Stromal cell of bone marrow (primary cell): Measurements from ENCODE around the gene SYNM.
A peak's percentile ranks its signal among the peaks of the same experiment; 100 is the strongest.
"Not testable (repeated sequence)": the region's sequence is repeated elsewhere in the genome, so short reads cannot be mapped to it uniquely, and the experiment has no call there.

Experiments used
- DNase-seq: peaks from one replicate; pipeline ENCODE4 v3.0.0-alpha.2; 2012; ENCODE audit warnings: low read depth

Gene SYNM

DNA sequence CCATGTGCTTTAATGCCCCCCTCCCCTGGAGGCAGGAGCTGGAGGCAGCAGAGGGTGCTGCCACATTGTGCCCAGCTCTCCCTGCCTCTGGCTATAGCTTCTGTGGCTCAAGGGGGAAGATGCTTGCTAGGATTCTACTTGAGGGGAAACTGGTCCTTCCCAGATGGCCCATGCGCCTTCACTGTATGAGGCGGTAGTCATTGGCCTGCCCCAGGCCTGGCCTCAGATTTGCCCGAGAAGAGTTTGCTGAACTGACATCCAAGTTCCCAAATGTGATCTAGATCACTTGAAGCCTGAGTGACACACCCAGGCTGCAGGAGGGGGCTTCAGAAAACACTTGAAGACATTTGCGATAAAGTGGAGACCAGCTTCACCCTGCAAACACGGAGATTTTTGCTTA is 4.1 kb downstream of the SYNM start:
- DNase-seq: no peak

DNA sequence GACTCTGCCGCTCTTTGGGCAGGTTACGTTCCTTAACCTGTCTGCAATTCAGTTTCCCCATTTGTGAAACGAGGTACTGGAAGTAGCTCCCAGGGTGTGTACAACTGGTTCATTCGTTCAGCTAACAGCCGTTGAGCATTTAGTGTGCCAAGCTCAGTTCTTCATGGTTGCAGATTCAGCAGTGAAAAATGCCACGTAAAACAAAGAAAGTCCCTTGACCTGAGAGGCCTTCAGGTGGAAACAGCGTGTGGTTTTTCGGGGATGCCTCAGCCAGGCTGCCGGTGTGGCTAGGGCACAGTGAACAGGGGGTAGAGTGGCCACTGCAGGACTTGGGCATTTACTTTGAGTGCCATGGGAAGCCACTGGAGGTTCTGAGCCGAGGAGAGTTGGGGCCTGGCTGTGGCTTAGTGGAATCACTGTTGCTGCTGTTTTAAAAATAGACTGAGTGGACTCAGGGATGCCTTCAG is 4.7 kb downstream of the SYNM start:
- DNase-seq: no peak

- no peak for DNase-seq
These were observed 5.2 kb downstream of the SYNM start for GRCh38 chr15:99110093-99110492.

DNA sequence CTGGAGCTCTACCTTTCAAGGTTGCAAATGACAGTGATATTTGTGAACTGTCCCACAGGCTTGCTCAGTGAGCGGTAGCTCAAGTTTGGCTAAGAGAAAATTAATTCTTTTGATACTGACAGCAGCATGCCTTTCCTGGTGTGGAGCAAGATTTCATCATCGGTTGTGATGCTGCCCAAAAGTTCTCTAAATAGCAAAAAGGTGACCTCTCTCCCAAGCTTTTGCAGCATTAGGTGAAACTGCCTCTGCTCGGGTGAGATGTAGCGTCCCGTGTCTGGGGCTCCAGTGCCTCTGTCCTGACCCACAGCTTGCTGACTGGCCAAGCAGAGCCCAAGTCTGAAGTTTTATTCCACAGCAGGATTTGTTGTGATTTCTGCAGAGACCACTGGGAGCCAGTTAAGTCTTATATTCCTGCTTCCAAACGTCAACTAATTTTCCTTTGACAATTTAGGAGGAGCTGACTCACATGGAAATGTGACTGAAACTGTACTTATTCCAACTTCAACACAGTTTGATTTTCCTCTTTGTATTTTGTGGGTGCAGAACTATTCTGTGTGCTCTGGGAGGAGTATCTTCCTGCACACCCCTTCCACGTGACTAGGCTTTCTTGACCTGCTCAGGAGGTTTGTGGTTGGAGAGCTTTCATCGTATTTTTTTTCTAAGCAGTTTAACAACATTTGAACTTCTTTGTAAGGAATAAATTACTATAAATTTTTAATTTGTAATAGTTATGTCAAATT is 5.9 kb downstream of the SYNM start:
- DNase-seq: peak; percentile 64

GRCh38 chr15:99111641-99112040 is 6.8 kb downstream of the SYNM start:
- DNase-seq: not testable (repeated sequence)

GRCh38 chr15:99113547-99114271 is 8.8 kb downstream of the SYNM start:
- no peak for DNase-seq

DNA sequence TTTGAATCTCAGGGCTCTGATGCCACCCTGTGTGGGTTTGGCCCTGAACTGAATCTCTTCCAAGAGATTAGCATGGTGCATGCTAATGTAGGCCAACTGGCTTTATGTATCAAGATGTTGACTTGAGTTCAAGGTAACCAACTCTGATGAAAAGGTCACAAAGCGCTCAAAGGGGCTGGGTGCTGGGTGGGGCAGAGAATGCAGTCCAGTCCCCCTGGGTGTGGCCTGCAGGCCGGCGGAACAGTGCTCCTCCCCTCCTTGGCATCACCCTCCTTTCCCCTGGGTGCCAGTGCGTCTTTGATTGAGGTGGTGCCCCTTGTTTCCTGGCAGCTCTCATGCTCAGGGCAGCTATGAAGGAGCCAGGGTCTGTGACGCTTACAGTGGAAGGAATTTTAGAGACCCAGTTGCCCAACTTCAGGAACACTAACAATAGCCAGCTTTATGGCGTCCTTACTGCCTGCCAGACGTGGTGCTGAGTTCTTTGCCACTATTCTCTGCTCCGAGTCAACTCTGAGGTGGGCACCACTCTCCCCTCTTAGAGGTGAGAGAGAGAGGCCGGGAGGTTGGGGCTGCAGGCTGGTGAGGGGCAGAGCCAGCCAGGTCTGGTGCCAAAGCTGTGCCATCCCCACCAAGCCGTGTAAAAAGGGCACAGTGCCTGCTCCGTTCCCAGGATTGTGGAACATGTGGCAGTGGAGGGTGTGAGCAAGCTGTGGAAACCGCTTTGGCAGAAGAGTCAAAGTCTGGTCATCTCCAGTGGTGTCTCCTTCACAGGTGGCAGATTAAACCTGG is 9.8 kb downstream of the SYNM start:
- no peak for DNase-seq

DNA sequence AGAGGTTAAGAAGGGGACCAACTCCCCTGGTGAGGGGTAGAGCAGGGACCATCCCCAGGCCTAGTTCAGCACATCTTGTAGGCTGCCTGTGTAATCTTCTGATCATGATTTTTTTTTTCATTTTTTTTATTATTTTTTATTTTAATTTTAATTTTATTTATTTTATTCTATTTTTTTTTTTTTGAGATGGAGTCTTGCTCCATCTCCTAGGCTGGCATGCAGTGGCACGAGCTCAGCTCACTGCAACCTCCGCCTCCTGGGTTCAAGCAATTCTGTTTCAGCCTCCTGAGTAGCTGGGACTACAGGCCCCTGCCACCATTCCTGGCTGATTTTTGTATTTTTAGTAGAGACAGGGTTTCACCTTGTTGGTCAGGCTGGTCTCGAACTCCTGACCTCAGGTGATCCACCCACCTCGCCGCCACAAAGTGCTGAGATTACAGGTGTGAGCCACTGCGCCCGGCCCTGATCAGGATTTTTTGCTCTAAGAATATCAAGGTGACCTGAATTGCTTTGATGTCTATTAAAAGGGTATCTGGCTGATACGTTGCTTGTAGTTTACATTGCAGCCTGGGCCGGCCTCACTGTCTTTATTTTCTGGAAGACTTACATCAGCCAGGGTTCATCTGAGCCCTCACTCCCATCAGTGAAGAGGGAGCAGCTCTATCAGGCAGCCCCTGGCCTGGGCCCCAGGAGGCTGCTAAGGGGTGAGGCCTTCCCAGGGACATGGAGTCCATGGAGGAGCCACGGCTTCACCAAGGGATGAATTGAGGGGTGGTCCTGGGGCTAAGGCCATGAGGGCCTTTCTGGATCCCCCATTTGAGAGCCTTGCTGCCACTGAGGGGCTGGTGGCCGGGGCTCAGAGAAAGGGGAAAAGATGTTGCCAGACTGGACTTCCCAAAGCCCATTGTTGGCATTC is 10.7 kb downstream of the SYNM start:
- DNase-seq: no peak

GRCh38 chr15:99117111-99117510 is 12.2 kb downstream of the SYNM start:
- DNase-seq: no peak

DNA sequence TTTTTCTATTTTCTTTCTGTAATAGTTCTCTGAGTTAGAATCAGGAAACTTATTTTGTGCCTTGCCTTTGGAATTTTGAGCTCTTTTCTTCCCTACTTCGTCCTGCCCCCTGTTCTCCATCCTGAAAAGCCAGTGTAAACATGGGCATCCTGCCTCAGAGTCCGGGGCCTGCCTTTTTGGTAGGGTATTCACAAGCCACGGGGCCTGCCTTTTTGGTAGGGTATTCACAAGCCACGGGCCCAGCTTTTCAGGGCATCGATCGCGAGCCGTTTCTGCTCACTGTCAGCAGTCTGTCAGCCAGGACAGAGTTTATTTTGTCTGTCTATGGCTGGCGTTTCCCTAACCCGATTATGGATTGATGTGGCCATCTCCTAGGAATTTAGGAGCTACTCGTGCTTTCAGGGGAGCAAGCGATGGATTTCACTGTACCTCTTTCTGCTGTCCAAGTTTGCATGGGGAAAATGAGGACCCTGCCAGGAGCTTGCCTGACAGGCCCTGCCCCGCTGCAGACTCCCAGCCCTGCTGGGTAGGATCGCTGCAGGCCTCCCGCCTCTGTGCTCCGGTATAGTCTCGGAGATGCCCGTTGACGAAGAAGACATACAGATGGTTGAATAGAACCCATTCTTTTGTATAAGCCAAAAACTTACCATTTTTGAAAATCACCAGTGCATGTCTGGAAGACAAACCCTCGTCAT is 12.8 kb downstream of the SYNM start:
- no peak for DNase-seq

- DNase-seq: no peak
These were observed 13.4 kb downstream of the SYNM start for GRCh38 chr15:99118258-99118632.

DNA sequence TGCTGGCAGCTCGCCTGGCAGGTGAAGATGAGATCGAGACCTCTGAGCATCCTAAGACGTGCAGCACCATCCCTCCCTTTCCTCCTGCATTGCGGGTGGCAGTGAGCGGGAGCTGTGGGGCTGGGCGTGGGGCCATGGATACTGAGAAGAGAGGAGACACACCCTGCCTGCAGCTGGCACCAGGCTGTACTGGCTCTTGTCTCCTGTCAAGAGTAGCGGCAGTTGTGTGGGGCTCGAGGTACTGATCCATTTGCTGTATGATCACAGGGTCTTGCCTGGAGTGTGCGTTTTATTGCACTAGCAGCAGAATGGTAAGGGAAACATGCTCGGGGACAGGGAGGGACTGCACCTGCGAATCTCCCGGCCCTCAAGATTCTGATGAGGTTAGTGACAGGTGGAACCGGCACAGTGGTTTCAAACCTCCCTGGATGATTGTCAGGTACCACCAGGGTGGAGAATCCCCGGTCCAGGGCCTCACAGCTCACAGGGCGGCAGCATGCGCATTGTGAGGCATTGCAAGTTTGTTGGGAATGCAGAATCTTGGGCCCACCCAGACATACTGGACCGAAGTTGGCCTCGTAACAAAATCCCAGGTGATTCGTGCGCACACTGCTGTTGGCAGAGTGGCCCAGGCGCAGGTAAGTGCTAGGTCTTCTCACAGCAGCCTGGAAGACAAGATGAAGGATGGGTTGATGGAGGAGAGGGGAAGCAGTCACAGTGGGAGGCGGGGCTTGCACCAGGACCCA is 14.1 kb downstream of the SYNM start:
- no peak for DNase-seq

- no peak for DNase-seq
These were observed 15.3 kb downstream of the SYNM start for GRCh38 chr15:99120050-99120777.

DNA sequence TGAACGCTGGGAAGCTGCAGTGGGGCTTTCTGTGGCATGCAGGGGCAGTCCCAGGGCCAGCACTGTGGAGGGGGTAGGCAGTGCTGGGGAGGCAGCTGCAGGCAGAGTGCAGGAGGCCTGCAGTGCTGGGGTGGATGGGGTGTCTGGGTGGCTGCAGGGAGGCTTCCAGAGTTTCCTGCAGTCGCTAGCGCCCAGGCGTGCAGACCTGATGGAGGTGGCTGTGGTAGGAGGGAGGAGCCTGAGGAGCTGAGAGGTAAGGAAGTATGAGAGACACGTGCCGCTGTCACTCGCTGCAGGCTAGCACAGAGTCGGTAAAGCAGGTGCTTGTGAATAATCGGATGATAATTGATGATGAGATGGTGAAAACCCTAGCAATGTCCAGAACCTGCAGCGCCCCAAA is 16.3 kb downstream of the SYNM start:
- no peak for DNase-seq

DNA sequence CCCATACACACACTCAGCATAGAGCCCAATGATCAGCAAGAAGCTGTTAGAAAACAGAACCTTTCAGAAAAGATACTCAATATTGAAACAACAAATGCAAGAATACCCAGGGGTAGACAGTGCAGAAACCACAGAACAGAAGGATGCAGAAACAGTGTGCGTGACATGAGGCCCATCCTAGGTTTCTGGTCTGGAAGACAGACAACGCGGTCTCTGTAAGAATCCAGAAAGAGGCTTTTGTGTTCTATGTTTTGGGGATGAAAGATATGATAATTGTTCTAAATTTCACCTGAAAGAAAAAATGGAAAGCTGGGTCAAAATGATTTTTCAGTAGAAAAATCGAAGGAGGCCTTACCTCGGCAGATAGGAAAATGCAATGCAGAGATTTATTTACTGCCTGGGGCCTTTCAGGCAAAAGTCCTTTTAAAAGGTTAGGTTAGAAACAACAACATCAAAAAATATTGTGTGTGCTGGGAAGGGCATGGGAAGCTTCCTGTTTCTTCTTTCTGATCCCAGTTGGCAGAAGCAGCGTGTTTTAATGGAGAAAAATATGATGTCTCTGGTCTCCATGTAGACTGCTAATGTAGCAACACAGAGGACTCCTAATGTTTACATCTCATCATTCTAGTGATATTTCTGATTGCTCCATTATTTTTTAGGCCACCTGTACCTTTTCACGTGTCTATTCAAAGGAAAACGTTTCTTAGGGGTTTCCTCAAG is 17.0 kb downstream of the SYNM start:
- DNase-seq: no peak

DNA sequence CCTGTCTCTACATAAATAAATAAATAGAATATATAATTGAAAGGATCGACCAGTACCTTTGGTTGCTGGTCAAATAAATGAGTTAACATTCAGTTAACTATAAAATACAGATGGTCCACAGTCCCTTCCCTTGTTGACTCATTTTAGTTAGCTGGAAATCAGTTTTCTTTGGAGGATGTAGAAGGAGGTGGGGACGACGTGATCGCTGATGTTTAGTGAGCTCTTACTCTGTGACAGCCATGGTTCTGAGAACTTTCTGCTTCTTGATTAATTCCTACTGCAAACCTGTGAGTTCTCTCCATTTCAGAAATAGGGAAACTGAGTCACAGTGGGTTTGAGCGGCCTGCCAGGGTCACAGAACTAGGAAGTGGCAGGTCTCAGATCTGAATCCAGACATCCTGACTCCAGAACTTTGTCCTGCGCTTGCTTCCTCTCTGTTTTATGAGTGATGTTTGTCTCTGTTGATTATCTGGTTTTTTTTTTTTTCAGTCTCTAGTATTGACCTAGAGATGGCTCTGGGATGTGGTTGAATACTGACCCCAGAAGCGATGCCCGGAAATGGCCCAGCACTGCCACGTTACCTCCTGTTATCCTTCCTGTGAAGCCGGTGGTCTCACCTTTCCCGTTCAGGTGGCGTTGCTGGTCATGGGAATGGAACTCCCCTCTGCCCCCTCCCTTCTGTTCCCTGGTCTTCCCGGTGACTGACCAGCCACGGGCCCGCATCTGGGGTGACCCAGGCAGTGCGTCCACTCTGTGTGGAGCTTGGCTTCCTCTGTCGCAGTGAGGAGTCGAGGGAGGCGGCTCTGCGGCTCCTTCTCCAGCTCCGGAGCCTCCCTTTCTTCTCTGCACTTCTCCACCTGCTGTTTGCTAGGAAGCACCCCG is 18.2 kb downstream of the SYNM start:
- DNase-seq: no peak

DNA sequence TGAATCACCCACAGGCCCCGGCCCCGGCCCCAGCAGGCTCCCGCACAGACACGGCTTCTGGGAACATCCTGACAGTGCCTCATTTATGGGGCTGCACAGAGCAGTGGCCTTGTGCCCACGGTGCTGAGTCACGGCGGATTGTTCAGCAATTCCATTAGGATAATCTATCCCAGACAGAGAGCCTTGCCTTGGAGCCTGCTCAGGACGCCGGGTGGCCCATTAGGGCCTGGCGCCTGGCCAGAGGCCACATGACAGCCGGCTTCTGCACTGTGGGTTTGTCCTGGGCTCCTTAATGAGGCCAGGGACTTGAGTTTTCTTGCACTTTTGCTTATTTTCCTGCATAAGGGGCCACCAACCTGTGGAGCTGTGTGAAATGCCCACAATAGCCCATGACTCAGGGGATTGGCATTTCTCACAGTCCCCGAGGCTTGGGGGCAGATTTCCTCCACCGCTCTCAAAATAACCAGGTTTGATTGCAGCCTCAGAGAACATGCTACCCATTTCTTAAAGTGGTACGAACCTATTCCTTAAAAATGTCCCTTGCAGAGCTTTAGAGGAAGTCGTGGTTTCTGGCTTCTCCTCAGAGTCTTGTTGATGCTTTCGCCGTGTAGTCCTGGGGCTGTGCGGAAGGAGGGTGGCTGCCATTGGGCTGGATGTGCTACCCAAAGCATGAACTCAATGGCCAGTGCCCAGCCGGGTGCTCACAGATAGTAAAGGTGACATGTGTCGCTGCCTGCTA is 19.0 kb downstream of the SYNM start:
- peak; percentile 93 for DNase-seq
